Left renal cortex interstitium (tissue), 4 donors: ENCODE measurements around the gene DPYSL3. TPM values are rescaled to one million over a fixed set of nuclear protein-coding genes. Genes with fewer than 3 reads are reported as not detected.
A peak's percentile ranks its signal among the peaks of the same experiment; 100 is the strongest.
"Not testable (repeated sequence)": the region's sequence is repeated elsewhere in the genome, so short reads cannot be mapped to it uniquely, and the experiment has no call there.

Experiments
- DNase-seq, 4 donors: peaks; one replicate each; pipeline ENCODE4 v3.0.0-alpha.2; 2013; ENCODE audit warnings: low read depth in 4 of 4, low spot score in 2 of 4, missing footprints in 1 of 4
- polyA plus RNA-seq, 4 donors: library from polyadenylated mRNA; unstranded; fragments of 120-200 nt; gene quantifications; one replicate each; pipeline ENCODE4 v1.2.1, GENCODE V29; 2013; ENCODE audit not compliant: insufficient read length in 4 of 4

Gene DPYSL3
- polyA plus RNA-seq, 4 donors: 30.1 to 36.2 (median 35.9) TPM

DNA sequence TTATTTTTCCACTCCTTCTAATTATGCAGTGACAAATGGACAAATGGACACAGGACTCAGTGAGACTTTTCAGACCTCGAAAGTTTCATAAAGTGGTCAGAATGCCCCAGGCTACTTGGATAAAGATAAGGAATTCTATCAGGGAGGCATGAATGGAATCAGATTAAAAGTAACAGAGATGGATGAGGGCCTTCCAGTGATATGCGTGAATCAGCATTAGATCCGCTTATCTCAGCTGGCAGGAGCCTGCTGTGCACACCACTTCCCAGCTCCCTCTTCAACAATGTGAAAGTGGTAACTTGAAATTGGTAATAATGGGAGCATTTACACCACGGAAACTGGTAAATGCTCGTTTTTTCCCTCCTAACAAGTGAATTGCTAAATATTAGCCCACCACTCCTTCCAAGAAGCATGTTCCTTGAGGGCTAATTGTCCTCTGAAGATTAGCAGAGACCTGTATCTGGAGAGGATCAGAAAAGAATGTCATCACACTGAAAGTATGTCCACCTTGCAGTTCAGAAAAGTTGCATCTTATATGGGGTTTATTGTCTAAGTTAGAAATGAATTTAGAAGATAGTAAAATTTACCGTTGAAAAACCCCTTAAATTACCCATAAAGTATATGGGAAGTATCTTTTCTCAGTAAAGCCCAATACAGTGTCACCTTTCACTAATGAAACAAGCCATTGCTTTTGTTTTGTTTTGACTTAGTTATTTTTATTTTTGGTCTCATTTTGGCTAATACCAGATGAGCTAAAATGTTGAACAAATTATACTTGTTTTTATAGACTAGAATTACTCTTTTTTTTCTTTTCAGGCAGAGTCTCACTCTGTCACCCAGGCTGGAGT, 125.3 kb downstream of the DPYSL3 start:
- DNase-seq: no peak

DNA sequence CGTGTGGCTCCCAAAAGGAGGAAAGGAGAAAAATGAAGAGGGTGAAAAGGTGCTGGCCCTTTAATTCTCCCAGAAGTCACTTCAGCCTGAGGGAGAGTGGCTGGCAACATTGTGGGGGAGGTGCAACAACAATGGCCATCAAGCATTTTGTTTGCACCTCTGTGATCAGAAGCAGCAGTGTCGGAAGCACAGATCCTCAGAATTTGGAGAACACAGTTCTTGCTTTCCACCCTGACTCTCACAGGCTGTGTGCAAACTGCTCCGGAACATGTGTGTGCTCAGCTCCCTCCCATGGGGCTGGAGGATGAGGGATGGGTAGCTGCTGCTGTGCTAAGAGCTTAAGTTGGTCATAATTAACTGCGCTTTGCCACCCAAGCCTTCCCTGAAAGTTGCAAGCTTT, 127.1 kb downstream of the DPYSL3 start:
- no peak for DNase-seq

DNA sequence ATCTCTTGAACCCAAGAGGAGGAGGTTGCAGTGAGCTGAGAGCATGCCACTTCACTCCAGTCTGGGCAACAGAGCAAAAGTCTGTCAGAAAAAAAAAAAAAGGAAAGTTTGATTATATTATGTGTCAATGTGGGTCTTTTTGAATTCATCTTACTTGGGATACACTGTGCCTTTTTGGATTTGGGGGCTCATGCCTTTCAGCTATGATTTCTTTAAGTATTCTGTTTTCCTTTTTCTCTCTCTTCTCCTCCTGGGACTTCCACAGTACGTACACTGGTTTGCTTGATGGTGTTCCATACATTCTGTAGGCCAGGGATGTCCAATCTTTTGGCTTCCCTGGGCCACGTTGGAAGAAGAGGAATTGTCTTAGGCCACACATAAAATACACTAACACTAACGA, 128.3 kb downstream of the DPYSL3 start:
- no peak for DNase-seq

DNA sequence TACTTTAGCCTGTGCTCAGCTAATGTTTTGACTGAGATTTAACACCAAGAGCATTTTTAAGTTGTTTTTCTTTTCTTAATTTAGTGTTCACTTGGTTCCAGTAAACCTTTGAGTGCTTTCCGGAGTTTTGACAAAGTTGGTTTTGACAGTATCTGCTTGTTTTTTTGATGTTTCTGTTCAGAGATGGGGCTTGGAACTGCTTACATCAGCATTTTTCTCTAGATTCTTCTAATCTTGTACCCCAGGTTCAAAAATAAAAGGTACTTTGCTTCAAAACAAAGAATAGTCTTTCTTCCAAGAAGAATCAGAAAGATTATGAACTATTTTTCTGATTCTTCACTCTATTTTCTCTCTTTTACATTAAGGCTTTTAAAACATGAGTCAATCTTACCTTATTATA, 132.2 kb downstream of the DPYSL3 start:
- no peak for DNase-seq

GRCh38 chr5:147375151-147375550, 134.7 kb downstream of the DPYSL3 start:
- no peak for DNase-seq

DNA sequence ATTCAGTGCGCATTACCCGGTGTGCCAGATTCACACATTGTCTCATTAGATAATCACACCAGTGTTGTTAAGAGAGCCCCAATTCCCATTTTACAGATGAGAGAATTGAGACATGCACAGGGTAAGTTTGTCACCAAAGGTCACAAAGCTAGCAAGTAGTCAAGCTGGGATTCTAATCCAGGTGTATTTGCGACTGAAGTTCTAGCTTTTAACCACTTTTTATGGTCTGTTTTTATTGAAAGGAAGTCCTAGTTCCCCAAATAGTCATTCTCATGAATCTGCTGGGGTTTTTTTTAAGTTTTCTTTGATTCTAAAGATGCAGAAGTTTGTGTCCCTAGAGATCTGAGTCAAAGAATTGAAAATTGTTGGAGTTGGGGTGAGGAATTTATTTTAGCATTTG, 136.5 kb downstream of the DPYSL3 start:
- no peak for DNase-seq

DNA sequence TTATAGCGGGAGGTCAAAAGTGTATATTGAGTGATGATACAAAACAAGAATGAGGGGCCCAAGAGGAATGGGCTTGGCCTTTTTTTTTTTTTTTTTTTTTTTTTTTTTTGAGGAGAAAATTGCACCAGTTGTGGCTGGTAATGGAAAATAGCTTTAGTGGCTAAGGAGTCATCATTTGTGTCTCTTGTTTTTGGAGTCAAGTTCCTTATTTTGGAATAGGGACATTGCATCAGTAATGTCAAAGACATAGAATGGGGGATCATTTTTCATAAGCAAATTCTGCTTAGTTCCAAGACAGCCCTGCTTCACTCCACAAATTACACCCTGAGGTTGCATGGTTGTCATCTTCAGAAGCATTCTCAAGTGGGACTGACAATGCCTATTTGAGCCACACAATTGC, 137.7 kb downstream of the DPYSL3 start:
- DNase-seq: no peak

- DNase-seq: no peak
Observed at GRCh38 chr5:147371290-147371689, 138.6 kb downstream of the DPYSL3 start.

DNA sequence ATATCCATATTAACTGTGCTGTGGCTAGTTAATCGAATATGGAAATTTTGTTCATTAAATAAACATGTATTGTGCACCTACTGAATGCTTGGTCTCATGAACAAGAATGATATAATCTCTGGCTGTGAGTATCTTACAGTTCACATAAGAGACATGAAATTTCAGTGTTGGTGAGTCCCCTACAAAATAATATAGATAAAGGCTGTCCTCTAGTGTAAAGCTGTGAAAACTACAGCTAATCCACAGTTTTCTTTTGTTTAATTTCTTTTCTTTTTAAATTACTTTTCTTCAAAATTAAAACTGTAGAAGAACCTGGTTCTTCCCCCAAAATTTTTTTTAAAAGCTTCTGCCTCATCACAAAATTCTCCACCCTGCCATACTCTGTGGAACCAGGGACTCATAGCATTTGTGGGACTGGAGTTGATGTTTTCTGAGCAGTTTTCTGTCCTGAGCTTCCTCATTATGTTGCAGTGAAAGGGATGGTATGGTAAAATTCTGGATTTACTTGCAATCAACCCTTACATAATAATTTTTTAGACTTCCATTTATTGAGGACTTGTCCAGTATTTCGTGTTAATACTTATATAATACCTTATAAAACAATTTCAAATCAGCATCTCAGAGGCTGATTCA, 140.0 kb downstream of the DPYSL3 start:
- DNase-seq: no peak

DNA sequence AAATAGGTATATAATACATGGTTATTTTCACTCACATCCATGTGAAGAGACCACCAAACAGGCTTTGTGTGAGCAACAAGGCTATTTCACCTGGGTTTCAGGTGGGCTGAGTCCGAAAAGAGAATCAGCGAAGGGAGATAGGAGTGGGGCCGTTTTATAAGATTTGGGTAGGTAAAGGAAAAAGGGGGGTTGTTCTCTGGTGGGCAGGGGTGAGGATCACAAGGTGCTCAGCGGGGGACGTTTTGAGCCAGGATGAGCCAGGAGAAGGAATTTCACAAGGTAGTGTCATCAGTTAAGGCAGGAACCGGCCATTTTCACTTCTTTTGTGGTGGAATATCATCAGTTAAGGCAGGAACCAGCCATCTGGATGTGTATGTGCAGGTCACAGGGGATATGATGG, 142.5 kb downstream of the DPYSL3 start:
- DNase-seq: not testable (repeated sequence)

DNA sequence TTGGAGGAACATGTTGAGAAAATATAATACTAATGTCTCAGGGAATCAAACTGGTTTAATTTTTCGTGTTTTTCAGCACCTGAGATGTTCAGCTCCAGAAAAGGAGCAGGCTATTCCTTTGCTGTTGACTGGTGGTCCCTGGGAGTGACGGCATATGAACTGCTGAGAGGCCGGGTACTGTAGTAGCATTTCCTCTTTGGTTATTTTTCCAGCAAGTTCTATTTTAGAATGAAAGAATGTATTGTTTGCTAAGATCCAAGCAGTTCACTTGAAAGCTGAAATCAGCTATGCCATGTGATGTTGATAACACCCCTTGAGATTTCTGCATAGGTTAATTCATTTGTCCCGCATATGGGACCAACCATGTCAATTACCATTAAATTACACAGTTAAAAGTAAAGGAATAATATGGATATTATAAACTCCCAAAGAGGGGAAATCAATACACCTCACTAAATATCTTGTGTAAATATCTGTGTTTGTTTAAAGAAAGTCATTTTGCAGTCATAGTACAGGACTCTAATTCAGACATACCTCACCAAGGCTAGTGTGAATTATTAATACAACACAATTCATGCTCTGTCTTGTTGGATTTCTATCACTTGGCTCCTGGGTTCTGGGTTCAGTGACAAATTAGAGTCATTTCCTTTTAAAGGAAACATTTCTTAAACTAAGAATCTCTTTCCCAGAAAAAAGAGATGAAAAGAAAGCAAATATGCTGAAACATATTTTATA, 148.3 kb downstream of the DPYSL3 start:
- no peak for DNase-seq

GRCh38 chr5:147360816-147361215, 149.1 kb downstream of the DPYSL3 start:
- DNase-seq: no peak

- no peak for DNase-seq
Observed at GRCh38 chr5:147359581-147359980, 150.3 kb downstream of the DPYSL3 start.

DNA sequence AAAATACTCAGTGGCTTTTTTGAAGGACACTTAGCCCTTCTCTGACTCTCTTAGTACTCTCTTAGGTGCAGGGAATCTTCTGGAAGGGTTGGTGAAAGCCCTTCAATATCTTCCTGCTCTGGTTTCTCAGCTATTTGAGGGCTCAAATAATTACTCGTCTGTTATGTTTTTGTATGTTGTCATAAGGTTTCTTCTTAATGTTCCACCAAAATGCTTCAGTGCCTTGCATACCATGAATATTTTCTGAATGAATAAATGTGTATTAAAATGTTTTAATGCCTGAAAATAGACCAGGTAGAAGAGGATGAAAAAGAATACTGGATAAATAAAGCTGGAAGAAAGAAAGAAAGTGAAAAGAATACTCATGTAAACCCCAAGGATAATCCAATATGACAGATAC, 150.8 kb downstream of the DPYSL3 start:
- no peak for DNase-seq

- DNase-seq: no peak
Observed at GRCh38 chr5:147349241-147349640, 160.6 kb downstream of the DPYSL3 start.

GRCh38 chr5:147348451-147348850, 161.4 kb downstream of the DPYSL3 start:
- no peak for DNase-seq

GRCh38 chr5:147348046-147348445, 161.8 kb downstream of the DPYSL3 start:
- DNase-seq: no peak

DNA sequence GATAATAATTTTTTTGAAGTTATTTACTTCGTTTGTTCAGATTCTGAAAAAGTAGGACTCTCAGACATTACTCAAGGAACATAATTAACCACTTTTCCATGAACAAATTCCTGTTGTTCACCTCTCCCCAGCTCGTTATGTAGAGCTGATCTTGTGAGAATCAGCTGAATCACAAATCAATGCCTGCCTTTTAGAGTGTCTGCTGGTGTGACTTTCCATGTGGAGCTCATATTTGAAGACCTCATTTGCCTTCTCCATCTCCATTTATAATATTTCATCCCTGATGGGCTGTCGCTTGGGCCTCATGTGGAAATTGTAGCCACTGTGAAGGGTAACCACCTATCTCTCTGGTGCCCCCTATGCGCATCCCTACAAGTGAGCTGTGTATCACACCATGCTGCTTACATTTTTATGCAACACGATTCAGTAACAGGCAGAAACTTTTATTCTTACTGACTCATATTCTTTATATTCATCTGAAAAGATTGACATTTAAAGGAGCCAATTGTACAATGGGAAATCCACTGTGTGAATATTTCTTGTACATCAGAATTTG, 163.8 kb downstream of the DPYSL3 start:
- DNase-seq: no peak

GRCh38 chr5:147344861-147345260, 165.0 kb downstream of the DPYSL3 start:
- DNase-seq: no peak

- DNase-seq: no peak
Observed at GRCh38 chr5:147341345-147341744, 168.5 kb downstream of the DPYSL3 start.

DNA sequence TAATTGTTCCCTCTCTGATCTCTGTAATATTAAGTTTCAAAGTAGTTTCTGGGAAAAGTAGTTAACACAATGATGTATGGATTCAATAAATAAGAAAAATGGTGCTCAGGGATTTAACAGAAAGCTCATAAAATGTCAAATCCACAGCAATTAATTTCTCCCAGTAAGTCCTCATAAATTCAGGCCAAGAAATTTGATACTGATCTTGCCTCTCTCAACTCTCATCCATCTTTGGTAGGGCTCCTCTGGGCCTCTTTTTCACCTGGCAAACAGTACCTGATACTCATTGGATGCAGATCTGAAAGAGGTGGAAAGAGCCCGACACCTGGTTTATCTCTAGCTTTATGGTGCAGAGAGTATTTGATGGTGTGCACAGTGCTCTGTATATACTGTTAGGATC, 168.9 kb downstream of the DPYSL3 start:
- DNase-seq: peak in 2 of 4 donors; percentile 24 to 37
